Hepatocyte (in vitro differentiated cells): ENCODE measurements around the gene TSPEAR. TPM values are rescaled to one million over a fixed set of nuclear protein-coding genes. Genes with fewer than 3 reads are reported as not detected.

ENCODE experiments used
- DNase-seq: peaks from one replicate; pipeline ENCODE4 v3.0.0-alpha.2; 2016; ENCODE audit warnings: low spot score
- H2AFZ ChIP-seq: fragments of 200-600 bp; sonication (generic); 2 replicates; pipeline ENCODE4 v1.6.0; 2016; ENCODE audit warnings: antibody characterized with exemption, mild to moderate bottlenecking
- H3K27ac ChIP-seq: fragments of 200-600 bp; sonication (generic); 2 replicates; pipeline ENCODE4 v1.5.1; 2016; ENCODE audit warnings: mild to moderate bottlenecking
- H3K27me3 ChIP-seq: fragments of 200-600 bp; sonication (generic); 2 replicates; pipeline ENCODE4 v1.6.1; 2016
- H3K36me3 ChIP-seq: fragments of 200-600 bp; sonication (generic); replicated peaks from 2 replicates; pipeline ENCODE4 v1.5.1; 2016; ENCODE audit warnings: low read depth; ENCODE audit not compliant: insufficient read depth
- H3K4me1 ChIP-seq: fragments of 200-600 bp; sonication (generic); 2 replicates; pipeline ENCODE4 v1.5.1; 2016; ENCODE audit warnings: mild to moderate bottlenecking, moderate library complexity; ENCODE audit not compliant: insufficient read depth
- H3K4me2 ChIP-seq: fragments of 200-600 bp; sonication (generic); 2 replicates; pipeline ENCODE4 v1.6.0; 2016
- H3K4me3 ChIP-seq: fragments of 200-600 bp; sonication (generic); 2 replicates; pipeline ENCODE4 v1.5.1; 2016; ENCODE audit warnings: mild to moderate bottlenecking
- H3K79me2 ChIP-seq: fragments of 200-600 bp; sonication (generic); 2 replicates; pipeline ENCODE4 v1.6.0; 2017; ENCODE audit warnings: mild to moderate bottlenecking
- H3K9me2 ChIP-seq: fragments of 200-600 bp; sonication (generic); replicated peaks from 2 replicates; pipeline ENCODE4 v1.6.0; 2017; ENCODE audit warnings: mild to moderate bottlenecking; ENCODE audit not compliant: insufficient read depth
- H3K9me3 ChIP-seq: fragments of 200-600 bp; sonication (generic); 2 replicates; pipeline ENCODE4 v1.5.1; 2016; ENCODE audit warnings: low read depth, mild to moderate bottlenecking
- H4K20me1 ChIP-seq: fragments of 200-600 bp; sonication (generic); 2 replicates; pipeline ENCODE4 v1.6.0; 2016; ENCODE audit warnings: mild to moderate bottlenecking; ENCODE audit not compliant: insufficient read depth, poor library complexity, severe bottlenecking
- CTCF ChIP-seq: fragments of 200-600 bp; sonication (generic); IDR thresholded peaks from 2 replicates; pipeline ENCODE4 v1.5.1; 2016; ENCODE audit warnings: antibody characterized with exemption, mild to moderate bottlenecking; ENCODE audit not compliant: poor library complexity
- EZH2 ChIP-seq: fragments of 200-600 bp; sonication (generic); IDR thresholded peaks from 2 replicates; pipeline ENCODE4 v1.6.1; 2016; ENCODE audit warnings: antibody characterized with exemption, mild to moderate bottlenecking, borderline replicate concordance
- EZH2phosphoT487 ChIP-seq: fragments of 200-600 bp; sonication (generic); IDR thresholded peaks from one replicate; pipeline ENCODE4 v1.6.1; 2018; ENCODE audit warnings: antibody characterized with exemption, mild to moderate bottlenecking, low read depth, moderate library complexity; ENCODE audit not compliant: unreplicated experiment, severe bottlenecking
- WGBS: methylation state at CpG from one replicate; pipeline ENCODE4 v1.1.6; 2016; ENCODE audit warnings: low lambda C conversion rate; ENCODE audit errors: missing lambda C conversion rate; 5-methylcytosine and 5-hydroxymethylcytosine counted together
- polyA plus RNA-seq: library from polyadenylated mRNA; unstranded; fragments of >200 nt; fragmentation: Nextera tagmentation; extraction: Ambion mirVana; gene quantifications from 2 replicates; pipeline ENCODE4 v1.2.1, GENCODE V29; 2016
- total RNA-seq: library from RNA; depleted of rRNA; stranded (reverse); fragments of >200 nt; gene quantifications from 2 replicates; pipeline ENCODE4 v1.2.3, GENCODE V29; 2014

TSPEAR gene
- total and polyA plus RNA-seq, 2 experiments from 2014 or later, result 0.35 TPM; not detected in 1

- WGBS, result 78% methylated on average over 7 of the region's 7 CpGs
- no peaks in the 10 kb centered on the region for H3K4me1 ChIP-seq
- H3K9me3 ChIP-seq, result no peaks in the 10 kb centered on the region
- H3K4me2 ChIP-seq, result no peak within 1 kb of the TSS
- H3K36me3 ChIP-seq, result no peaks in the 10 kb centered on the region
- no peak within 1 kb of the TSS for H3K27ac ChIP-seq
- H3K27me3 ChIP-seq, result no peaks in the 10 kb centered on the region
- no peak within 1 kb of the TSS for H3K4me3 ChIP-seq
- no peaks in the 10 kb centered on the region for H3K9me2 ChIP-seq
- H4K20me1 ChIP-seq, result no peaks in the 10 kb centered on the region
- no peak within 1 kb of the TSS for H2AFZ ChIP-seq
- H3K79me2 ChIP-seq, result no peaks in the 10 kb centered on the region
- no peak for TF ChIP-seq CTCF
- no peak for TF ChIP-seq EZH2phosphoT487
- TF ChIP-seq EZH2, result no peak
- no peak for DNase-seq
These were observed 84.7 kb downstream of the TSPEAR start, which contains the start of gene KRTAP10-9 for GRCh38 chr21:44626673-44627143. Gene KRTAP10-9 (plus strand): TSS chr21:44627093. CDS start chr21:44627172, 79 bp downstream.

- Histone ChIP-seq H2AFZ (no peak overlapping the region), H3K9me3 (no peaks in the 10 kb centered on the region), H3K27me3 (no peaks in the 10 kb centered on the region), H4K20me1 (no peaks in the 10 kb centered on the region), H3K4me3 (no peak overlapping the region), H3K9me2 (no peaks in the 10 kb centered on the region), H3K4me1 (no peaks in the 10 kb centered on the region), H3K36me3 (no peaks in the 10 kb centered on the region), H3K79me2 (no peaks in the 10 kb centered on the region), H3K27ac (no peak overlapping the region), H3K4me2 (no peak overlapping the region)
- TF ChIP-seq CTCF (no peak), EZH2 (no peak), EZH2phosphoT487 (no peak)
- WGBS, result 88% methylated on average over 9 of the region's 10 CpGs
- no peak for DNase-seq
These were observed 85.1 kb downstream of the TSPEAR start for GRCh38 chr21:44626262-44626661.

- Histone ChIP-seq H3K36me3 (no peaks in the 10 kb centered on the region), H4K20me1 (no peaks in the 10 kb centered on the region), H3K27me3 (no peaks in the 10 kb centered on the region), H3K4me3 (no peak overlapping the region), H3K27ac (no peak overlapping the region), H3K4me2 (no peak overlapping the region), H3K79me2 (no peaks in the 10 kb centered on the region), H3K9me2 (no peaks in the 10 kb centered on the region), H3K9me3 (no peaks in the 10 kb centered on the region), H2AFZ (no peak overlapping the region), H3K4me1 (no peaks in the 10 kb centered on the region)
- WGBS, result 98% methylated on average over 7 of the region's 7 CpGs
- TF ChIP-seq EZH2phosphoT487 (no peak), CTCF (no peak), EZH2 (no peak)
- DNase-seq, result no peak
These were observed 85.6 kb downstream of the TSPEAR start for GRCh38 chr21:44625756-44626155.

GRCh38 chr21:44623575-44623974 lies 87.8 kb downstream of the TSPEAR start:
- H3K79me2 ChIP-seq, result no peaks in the 10 kb centered on the region
- no peak for TF ChIP-seq EZH2phosphoT487
- no peaks in the 10 kb centered on the region for H4K20me1 ChIP-seq
- no peak overlapping the region for H3K27ac ChIP-seq
- no peaks in the 10 kb centered on the region for H3K27me3 ChIP-seq
- H3K4me1 ChIP-seq, result no peaks in the 10 kb centered on the region
- H3K4me2 ChIP-seq, result no peak overlapping the region
- no peaks in the 10 kb centered on the region for H3K9me2 ChIP-seq
- H3K36me3 ChIP-seq, result no peaks in the 10 kb centered on the region
- H3K9me3 ChIP-seq, result no peaks in the 10 kb centered on the region
- no peak overlapping the region for H3K4me3 ChIP-seq
- no peak overlapping the region for H2AFZ ChIP-seq
- no peak for DNase-seq
